Trophoblast cell (in vitro differentiated cells and primary cell): ENCODE measurements around the gene ANKRD60.

Source experiments
- DNase-seq, 2 donors: peaks; one replicate each; pipeline ENCODE4 v3.0.0-alpha.2; 2016
- H2AFZ ChIP-seq: 2 replicates; pipeline ENCODE4 v1.6.1; 2013; ENCODE audit warnings: low read length, moderate library complexity, mild to moderate bottlenecking; ENCODE audit not compliant: insufficient read depth, poor library complexity
- H2AK5ac ChIP-seq: 2 replicates; pipeline ENCODE4 v1.6.1; 2013; ENCODE audit warnings: mild to moderate bottlenecking, low read length
- H2BK120ac ChIP-seq: 2 replicates; pipeline ENCODE4 v1.6.1; 2013; ENCODE audit warnings: low read length, mild to moderate bottlenecking, moderate library complexity; ENCODE audit not compliant: insufficient read depth, poor library complexity
- H2BK12ac ChIP-seq: 2 replicates; pipeline ENCODE4 v1.6.1; 2013; ENCODE audit warnings: mild to moderate bottlenecking, low read length, moderate library complexity
- H2BK5ac ChIP-seq: 2 replicates; pipeline ENCODE4 v1.6.1; 2013; ENCODE audit warnings: low read length, low read depth, moderate library complexity, mild to moderate bottlenecking; ENCODE audit not compliant: poor library complexity
- H3K14ac ChIP-seq: 2 replicates; pipeline ENCODE4 v1.6.1; 2013; ENCODE audit warnings: mild to moderate bottlenecking, low read length
- H3K18ac ChIP-seq: 2 replicates; pipeline ENCODE4 v1.6.1; 2013; ENCODE audit warnings: mild to moderate bottlenecking, low read length
- H3K23ac ChIP-seq: 2 replicates; pipeline ENCODE4 v1.6.1; 2013; ENCODE audit warnings: low read length
- H3K27ac ChIP-seq: 2 replicates; pipeline ENCODE4 v1.5.1; 2013; ENCODE audit warnings: low read depth, mild to moderate bottlenecking, inconsistent platforms, low read length, moderate library complexity
- H3K27me3 ChIP-seq: 2 replicates; pipeline ENCODE4 v1.6.1; 2013; ENCODE audit warnings: inconsistent platforms, mild to moderate bottlenecking, low read length, moderate library complexity; ENCODE audit not compliant: insufficient read depth
- H3K36me3 ChIP-seq, 2 experiments: 1 replicate in 1 of 2; 2 replicates in 1 of 2; pipeline ENCODE4 v1.6.1; 2013; ENCODE audit warnings: low read length in 2 of 2, mild to moderate bottlenecking in 2 of 2, moderate library complexity in 1 of 2; ENCODE audit not compliant: insufficient read depth in 2 of 2, control insufficient read depth in 1 of 2
- H3K4ac ChIP-seq: 2 replicates; pipeline ENCODE4 v1.6.1; 2013; ENCODE audit warnings: low read depth, mild to moderate bottlenecking, low read length, moderate library complexity
- H3K4me1 ChIP-seq, 2 experiments: 1 replicate in 1 of 2; 2 replicates in 1 of 2; pipeline ENCODE4 v1.6.1; 2013; ENCODE audit warnings: low read length in 2 of 2, mild to moderate bottlenecking in 2 of 2, moderate library complexity in 1 of 2; ENCODE audit not compliant: insufficient read depth in 2 of 2, control insufficient read depth in 1 of 2
- H3K4me2 ChIP-seq: 2 replicates; pipeline ENCODE4 v1.6.1; 2013; ENCODE audit warnings: inconsistent platforms, mild to moderate bottlenecking, low read length, moderate library complexity
- H3K4me3 ChIP-seq: 2 replicates; pipeline ENCODE4 v1.5.1; 2013; ENCODE audit warnings: mild to moderate bottlenecking, low read depth, low read length, inconsistent platforms
- H3K79me1 ChIP-seq: one replicate; pipeline ENCODE4 v1.6.1; 2013; ENCODE audit warnings: low read length
- H3K79me2 ChIP-seq: 2 replicates; pipeline ENCODE4 v1.6.1; 2013; ENCODE audit warnings: low read length, mild to moderate bottlenecking; ENCODE audit not compliant: control insufficient read depth, insufficient read depth, poor library complexity
- H3K9ac ChIP-seq: 2 replicates; pipeline ENCODE4 v1.6.1; 2013; ENCODE audit warnings: mild to moderate bottlenecking, low read length
- H3K9me3 ChIP-seq: 2 replicates; pipeline ENCODE4 v1.6.1; 2013; ENCODE audit warnings: low read depth, mild to moderate bottlenecking, control low read depth, inconsistent platforms, low read length; ENCODE audit not compliant: insufficient read depth
- H4K12ac ChIP-seq: 2 replicates; pipeline ENCODE4 v1.6.1; 2013; ENCODE audit warnings: low read depth, mild to moderate bottlenecking, low read length, moderate library complexity
- H4K8ac ChIP-seq: 2 replicates; pipeline ENCODE4 v1.6.1; 2013; ENCODE audit warnings: low read depth, mild to moderate bottlenecking, low read length, moderate library complexity
- H4K91ac ChIP-seq: one replicate; pipeline ENCODE4 v1.6.1; 2013; ENCODE audit warnings: low read depth, mild to moderate bottlenecking, low read length, moderate library complexity
- WGBS: extraction: QIAGEN DNeasy Blood & Tissue Kit; methylation state at CpG from one replicate; pipeline ENCODE4 v1.1.7; 2013; ENCODE audit warnings: missing lambda C conversion rate; ENCODE audit not compliant: insufficient read length, insufficient coverage; ENCODE audit errors: extremely low coverage; 5-methylcytosine and 5-hydroxymethylcytosine counted together

Gene ANKRD60

DNA sequence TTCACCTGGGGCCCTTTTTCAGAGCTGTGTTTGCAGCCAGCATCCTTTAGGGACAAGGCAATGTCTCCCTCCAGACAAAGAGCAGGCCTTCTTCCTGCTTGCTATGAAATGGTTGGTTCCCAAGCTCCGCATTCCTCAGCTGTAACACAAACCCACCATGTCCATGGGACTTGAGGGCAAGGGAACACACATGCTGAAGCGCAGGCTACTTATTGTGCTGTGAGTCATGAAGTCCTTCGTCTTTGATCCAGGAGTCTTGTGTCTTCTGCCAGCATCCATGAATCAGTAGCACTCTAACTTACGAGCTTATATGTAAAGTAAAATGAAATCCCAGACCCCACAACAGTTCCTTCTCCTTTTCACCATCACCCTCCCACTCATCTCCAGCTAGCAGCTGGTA, 59.0 kb downstream of the ANKRD60 start:
- Histone ChIP-seq H3K4me1 (no peaks in the 10 kb centered on the region), H2AFZ (no peak overlapping the region), H3K9me3 (peaks cover 2% of the 10 kb centered on the region), H2AK5ac (no peak overlapping the region), H3K18ac (no peak overlapping the region), H2BK12ac (no peak overlapping the region), H4K91ac (no peak overlapping the region), H3K4me3 (no peak overlapping the region), H3K9ac (no peak overlapping the region), H3K23ac (no peak overlapping the region), H3K4me2 (no peak overlapping the region), H3K4ac (no peak overlapping the region), H3K36me3 (no peaks in the 10 kb centered on the region), H2BK120ac (no peak overlapping the region), H3K79me1 (no peaks in the 10 kb centered on the region), H3K27ac (no peak overlapping the region), H4K8ac (no peak overlapping the region), H4K12ac (no peak overlapping the region), H2BK5ac (no peak overlapping the region), H3K79me2 (no peaks in the 10 kb centered on the region), H3K14ac (no peak overlapping the region), H3K27me3 (no peaks in the 10 kb centered on the region)
- no peak for DNase-seq
- WGBS = no CpG with 5 or more reads among the region's 4 CpGs

DNA sequence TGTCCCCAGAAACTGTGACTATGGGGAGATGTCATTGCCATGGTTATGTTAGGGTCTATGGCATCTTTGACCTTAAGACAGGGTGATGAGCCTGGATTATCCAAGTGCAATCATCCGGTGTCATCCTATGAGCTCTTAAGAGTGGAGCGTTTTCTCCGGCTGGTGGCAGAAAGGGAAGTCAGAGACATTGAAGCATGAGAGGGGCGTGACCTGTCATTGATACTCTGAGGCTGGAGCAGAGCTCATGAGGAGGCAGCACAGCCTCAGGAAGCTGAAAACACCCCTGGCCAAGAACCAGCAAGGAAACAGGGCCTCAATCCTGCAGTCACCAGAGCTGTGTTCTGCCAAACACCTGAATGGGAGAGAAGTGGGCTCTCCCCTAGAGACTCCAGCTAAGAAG, 59.6 kb downstream of the ANKRD60 start:
- Histone ChIP-seq H2AFZ (no peak overlapping the region), H2BK5ac (no peak overlapping the region), H4K8ac (no peak overlapping the region), H3K4me3 (no peak overlapping the region), H3K79me1 (no peaks in the 10 kb centered on the region), H3K27ac (no peak overlapping the region), H3K36me3 (no peaks in the 10 kb centered on the region), H3K9ac (no peak overlapping the region), H4K12ac (no peak overlapping the region), H2BK120ac (no peak overlapping the region), H2AK5ac (no peak overlapping the region), H4K91ac (no peak overlapping the region), H3K23ac (no peak overlapping the region), H3K18ac (no peak overlapping the region), H3K14ac (no peak overlapping the region), H3K4ac (no peak overlapping the region), H3K27me3 (no peaks in the 10 kb centered on the region), H3K9me3 (peaks cover 2% of the 10 kb centered on the region), H3K4me2 (no peak overlapping the region), H2BK12ac (no peak overlapping the region), H3K79me2 (no peaks in the 10 kb centered on the region), H3K4me1 (no peaks in the 10 kb centered on the region)
- no CpG with 5 or more reads among the region's 4 CpGs for WGBS
- no peak for DNase-seq

DNA sequence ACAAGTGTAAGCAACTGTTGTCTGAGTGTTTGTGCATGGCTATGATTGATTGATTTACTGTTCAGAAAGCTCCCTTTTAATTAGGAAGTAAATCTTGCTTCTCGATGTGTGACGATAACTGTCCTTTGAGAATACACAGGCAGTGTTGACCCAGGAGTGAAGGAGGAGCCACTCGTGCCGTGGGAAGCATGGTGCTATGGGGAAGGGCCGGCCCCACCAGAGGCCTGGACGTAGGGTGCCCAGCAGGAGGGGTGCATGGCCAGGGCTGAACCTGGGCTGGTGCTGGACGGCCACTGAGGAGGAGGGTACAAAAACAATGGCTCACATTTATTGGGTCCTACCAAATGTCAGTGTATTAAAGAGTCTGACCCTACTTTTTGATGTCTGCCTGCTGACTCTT, 60.7 kb downstream of the ANKRD60 start:
- Histone ChIP-seq H3K23ac (no peak overlapping the region), H2AK5ac (no peak overlapping the region), H3K4ac (no peak overlapping the region), H2BK12ac (no peak overlapping the region), H3K14ac (no peak overlapping the region), H2AFZ (no peak overlapping the region), H3K9me3 (peaks cover 3% of the 10 kb centered on the region), H3K79me1 (no peaks in the 10 kb centered on the region), H2BK5ac (no peak overlapping the region), H3K36me3 (no peaks in the 10 kb centered on the region), H3K4me1 (no peaks in the 10 kb centered on the region), H4K12ac (no peak overlapping the region), H3K9ac (no peak overlapping the region), H3K18ac (no peak overlapping the region), H3K4me2 (no peak overlapping the region), H3K27ac (no peak overlapping the region), H3K27me3 (no peaks in the 10 kb centered on the region), H3K4me3 (no peak overlapping the region), H4K8ac (no peak overlapping the region), H2BK120ac (no peak overlapping the region), H4K91ac (no peak overlapping the region), H3K79me2 (no peaks in the 10 kb centered on the region)
- no CpG with 5 or more reads among the region's 7 CpGs for WGBS
- no peak for DNase-seq
